H1 (cell line): ENCODE results near the gene HEBP2. TPM values are rescaled to one million over a fixed set of nuclear protein-coding genes. Genes with fewer than 3 reads are reported as not detected.

ENCODE experiments used
- CTCF ChIA-PET: fragments of 300-600 bp; sonication (Branson Sonifier 250); formaldehyde crosslinking; loops from one replicate; lab custom pipeline; 2021; ENCODE audit not compliant: partially characterized antibody; lab: Charles Lee
- POLR2A ChIA-PET: fragments of 300-600 bp; sonication (Branson Sonifier 250); formaldehyde crosslinking; loops from one replicate; lab custom pipeline; 2021; ENCODE audit warnings: inconsistent platforms; ENCODE audit not compliant: partially characterized antibody; lab: Charles Lee
- DNase-seq, 2 experiments: peaks; one replicate each; pipeline versions ENCODE4 v3.0.0 to v3.0.0-alpha.2; 2010 to 2022; ENCODE audit warnings: low spot score in 2 of 2, low read depth in 1 of 2, mixed read lengths in 1 of 2
- FAIRE-seq: peaks from 2 replicates; lab custom pipeline; 2011; peaks lifted over from hg19 to GRCh38; lab: Jason Lieb, UNC
- H2AFZ ChIP-seq: 2 replicates; pipeline ENCODE4 v1.8.1; 2012; ENCODE audit warnings: low read length, inconsistent platforms
- H2AK5ac ChIP-seq: 2 replicates; pipeline ENCODE4 v1.6.1; 2013; ENCODE audit warnings: low read depth, low read length
- H2BK120ac ChIP-seq: replicated peaks from 2 replicates; pipeline ENCODE3; 2013; ENCODE audit warnings: low read depth, low read length, inconsistent platforms
- H2BK12ac ChIP-seq: 2 replicates; pipeline ENCODE4 v1.6.1; 2013; ENCODE audit warnings: low read depth, low read length
- H2BK15ac ChIP-seq: 2 replicates; pipeline ENCODE4 v1.6.1; 2013; ENCODE audit warnings: low read length
- H2BK20ac ChIP-seq: 2 replicates; pipeline ENCODE4 v1.6.1; 2013; ENCODE audit warnings: low read length
- H2BK5ac ChIP-seq: 2 replicates; pipeline ENCODE4 v1.6.1; 2013; ENCODE audit warnings: low read depth, low read length
- H3K14ac ChIP-seq: 2 replicates; pipeline ENCODE4 v1.6.1; 2013; ENCODE audit warnings: inconsistent platforms; ENCODE audit not compliant: insufficient read length
- H3K18ac ChIP-seq: 2 replicates; pipeline ENCODE4 v1.6.1; 2013; ENCODE audit warnings: low read length; ENCODE audit errors: extremely low read depth
- H3K23ac ChIP-seq: 2 replicates; pipeline ENCODE4 v1.6.1; 2013; ENCODE audit warnings: inconsistent platforms; ENCODE audit not compliant: insufficient read length
- H3K23me2 ChIP-seq: 2 replicates; pipeline ENCODE4 v1.6.1; 2013; ENCODE audit warnings: low read depth, low read length
- H3K27ac ChIP-seq: 2 replicates; pipeline ENCODE4 v1.6.1; 2011; ENCODE audit warnings: low read depth, low read length, inconsistent platforms
- H3K27me3 ChIP-seq, 4 experiments: replicated peaks in 1 of 4; 1 replicate in 1 of 4; 2 replicates in 3 of 4; pipeline versions ENCODE4 v1.6.1 to v1.8.1; 2011 to 2013; ENCODE audit warnings: low read length in 3 of 4, mild to moderate bottlenecking in 3 of 4, inconsistent platforms in 2 of 4, mixed read lengths in 2 of 4, moderate library complexity in 1 of 4; ENCODE audit not compliant: control insufficient read depth in 3 of 4, insufficient read depth in 3 of 4; ENCODE audit errors: extremely low read depth in 1 of 4
- H3K36me3 ChIP-seq, 4 experiments: 2 replicates each; pipeline versions ENCODE4 v1.6.1 to v1.8.1; 2011 to 2013; ENCODE audit warnings: mild to moderate bottlenecking in 4 of 4, low read length in 3 of 4, moderate library complexity in 2 of 4, control low read depth in 1 of 4, inconsistent platforms in 1 of 4; ENCODE audit not compliant: insufficient read depth in 4 of 4, control insufficient read depth in 2 of 4
- H3K4ac ChIP-seq: replicated peaks from 2 replicates; pipeline ENCODE3; 2013; ENCODE audit warnings: low read length, low read depth, mixed read lengths, inconsistent platforms; ENCODE audit not compliant: insufficient read length
- H3K4me1 ChIP-seq, 4 experiments: replicated peaks in 1 of 4; 1 replicate in 1 of 4; 2 replicates in 3 of 4; pipeline versions ENCODE4 v1.6.1 to v1.8.1; 2011 to 2013; ENCODE audit warnings: low read length in 3 of 4, inconsistent platforms in 2 of 4, mixed read lengths in 1 of 4; ENCODE audit not compliant: insufficient read depth in 4 of 4, control insufficient read depth in 3 of 4
- H3K4me2 ChIP-seq, 2 experiments: 2 replicates each; pipeline versions ENCODE4 v1.6.1 to v1.8.1; 2011 to 2013; ENCODE audit warnings: low read depth in 2 of 2, low read length in 2 of 2, control low read depth in 1 of 2, inconsistent platforms in 1 of 2, mild to moderate bottlenecking in 1 of 2; ENCODE audit not compliant: insufficient read depth in 1 of 2
- H3K4me3 ChIP-seq, 4 experiments: fragments of 200-600, 300-600 bp in 1 of 4; sonication (generic), shearing (Covaris generic), sonication (Bioruptor Twin) in 1 of 4; 2 replicates each; pipeline versions ENCODE4 v1.5.1 to v1.8.1; 2011 to 2016; ENCODE audit warnings: low read length in 4 of 4, low read depth in 3 of 4, control low read depth in 2 of 4, inconsistent platforms in 2 of 4, mild to moderate bottlenecking in 2 of 4, mixed read lengths in 1 of 4, moderate library complexity in 1 of 4; ENCODE audit not compliant: insufficient read depth in 2 of 4; ENCODE audit errors: extremely low read depth in 1 of 4
- H3K56ac ChIP-seq: replicated peaks from 2 replicates; pipeline ENCODE3; 2013; ENCODE audit warnings: low read depth, mild to moderate bottlenecking, mixed read lengths, low read length, inconsistent platforms; ENCODE audit not compliant: insufficient read length
- H3K79me1 ChIP-seq: 2 replicates; pipeline ENCODE4 v1.6.1; 2013; ENCODE audit warnings: low read depth, low read length, control low read depth
- H3K79me2 ChIP-seq, 2 experiments: 2 replicates each; pipeline versions ENCODE4 v1.6.1 to v1.8.1; 2012 to 2013; ENCODE audit warnings: low read length in 2 of 2, mild to moderate bottlenecking in 2 of 2, inconsistent platforms in 1 of 2; ENCODE audit not compliant: insufficient read depth in 2 of 2, control insufficient read depth in 1 of 2
- H3K9ac ChIP-seq, 4 experiments: replicated peaks in 1 of 4; 1 replicate in 1 of 4; 2 replicates in 3 of 4; pipeline versions ENCODE4 v1.6.1 to v1.8.1; 2011 to 2013; ENCODE audit warnings: low read depth in 3 of 4, low read length in 3 of 4, control low read depth in 2 of 4, mild to moderate bottlenecking in 2 of 4, moderate library complexity in 2 of 4, inconsistent platforms in 1 of 4; ENCODE audit errors: extremely low read depth in 1 of 4
- H3K9me3 ChIP-seq, 2 experiments: 2 replicates each; pipeline versions ENCODE4 v1.6.1 to v1.8.1; 2012 to 2013; ENCODE audit warnings: mild to moderate bottlenecking in 2 of 2, moderate library complexity in 2 of 2, control low read depth in 1 of 2, inconsistent platforms in 1 of 2, low read depth in 1 of 2, low read length in 1 of 2, mixed read lengths in 1 of 2; ENCODE audit not compliant: insufficient read depth in 2 of 2
- H4K20me1 ChIP-seq, 2 experiments: replicated peaks in 1 of 2; 2 replicates each; pipeline versions ENCODE3 to v1.8.1; 2011 to 2013; ENCODE audit warnings: inconsistent platforms in 2 of 2, low read length in 2 of 2, mild to moderate bottlenecking in 1 of 2; ENCODE audit not compliant: insufficient read depth in 2 of 2, control insufficient read depth in 1 of 2
- H4K5ac ChIP-seq: 2 replicates; pipeline ENCODE4 v1.6.1; 2013; ENCODE audit warnings: low read length, low read depth, mixed read lengths, inconsistent platforms; ENCODE audit not compliant: insufficient read length
- H4K8ac ChIP-seq: 2 replicates; pipeline ENCODE4 v1.8.0; 2013; ENCODE audit warnings: mild to moderate bottlenecking, moderate library complexity, low read length, inconsistent platforms; ENCODE audit not compliant: insufficient read depth; ENCODE audit errors: extremely low read depth
- H4K91ac ChIP-seq: replicated peaks from 2 replicates; pipeline ENCODE3; 2013; ENCODE audit warnings: low read length, mixed read lengths, inconsistent platforms; ENCODE audit not compliant: insufficient read length
- CBX8 ChIP-seq: fragments of 300-800, 300-1000 bp; sonication (generic); IDR thresholded peaks from 2 replicates; pipeline ENCODE4 v1.7.1; 2016; ENCODE audit warnings: low read depth, low read length, borderline replicate concordance
- EGR1 ChIP-seq: IDR thresholded peaks from 2 replicates; pipeline ENCODE4 v1.6.1; 2011; ENCODE audit warnings: low read depth, low read length, borderline replicate concordance
- EP300 ChIP-seq, 2 experiments: IDR thresholded peaks; 1 replicate in 1 of 2; 2 replicates in 1 of 2; pipeline ENCODE4 v1.6.1; 2011 to 2012; ENCODE audit warnings: low read depth in 2 of 2, low read length in 2 of 2, mild to moderate bottlenecking in 2 of 2, borderline replicate concordance in 1 of 2, inconsistent platforms in 1 of 2, moderate library complexity in 1 of 2
- GTF2F1 ChIP-seq: IDR thresholded peaks from 2 replicates; pipeline ENCODE4 v1.6.1; 2012; ENCODE audit warnings: low read depth, low read length, improper control_type of control experiment, borderline replicate concordance
- POU5F1 ChIP-seq: IDR thresholded peaks from 2 replicates; pipeline ENCODE4 v1.6.1; 2011; ENCODE audit warnings: low read depth, mild to moderate bottlenecking, low read length, moderate library complexity
- SP1 ChIP-seq: IDR thresholded peaks from 2 replicates; pipeline ENCODE4 v1.6.1; 2011; ENCODE audit warnings: low read depth, low read length
- SRF ChIP-seq: IDR thresholded peaks from 2 replicates; pipeline ENCODE4 v1.6.1; 2011; ENCODE audit warnings: mild to moderate bottlenecking, low read depth, low read length, moderate library complexity
- TEAD4 ChIP-seq: IDR thresholded peaks from 2 replicates; pipeline ENCODE4 v1.6.1; 2012; ENCODE audit warnings: low read depth, low read length, inconsistent platforms, mixed read lengths
- polyA plus RNA-seq, 7 experiments: library from polyadenylated mRNA; depleted of rRNA in 3 of 7; stranded (reverse) in 5 of 7; unstranded in 2 of 7; fragments of >200 nt in 5 of 7; fragments of 200-250 nt in 2 of 7; gene quantifications; 1 replicate in 5 of 7; 2 replicates in 1 of 7; 4 replicates in 1 of 7; pipeline versions ENCODE4 v1.2.1 to v1.2.3, GENCODE V29; 2011 to 2013; ENCODE audit warnings: missing spikeins in 2 of 7, mixed read lengths in 2 of 7
- total RNA-seq: library from RNA; stranded (reverse); fragmentation: NEBNext Ultra II Directional; extraction: Animal tissue kit (Norgen Biotek cat#: 25700); gene quantifications from 2 replicates; pipeline ENCODE4 v1.2.1, GENCODE V29; 2021
- TF ChIP-seq, protein P1 (sequence below): IDR thresholded peaks from 2 replicates; pipeline ENCODE4 v1.6.1; 2011; ENCODE audit warnings: low read depth, mild to moderate bottlenecking, low read length; ENCODE audit not compliant: insufficient read depth
- TF ChIP-seq, protein P2 (sequence below): IDR thresholded peaks from 2 replicates; pipeline ENCODE4 v1.6.1; 2012; ENCODE audit warnings: inconsistent platforms

The HEBP2 gene
- total and polyA plus RNA-seq, 2 of the 8 experiments (the other 6 are each of a cell fraction or from before 2014, with no cell fraction given) = 6.5 to 37.9 TPM

DNA sequence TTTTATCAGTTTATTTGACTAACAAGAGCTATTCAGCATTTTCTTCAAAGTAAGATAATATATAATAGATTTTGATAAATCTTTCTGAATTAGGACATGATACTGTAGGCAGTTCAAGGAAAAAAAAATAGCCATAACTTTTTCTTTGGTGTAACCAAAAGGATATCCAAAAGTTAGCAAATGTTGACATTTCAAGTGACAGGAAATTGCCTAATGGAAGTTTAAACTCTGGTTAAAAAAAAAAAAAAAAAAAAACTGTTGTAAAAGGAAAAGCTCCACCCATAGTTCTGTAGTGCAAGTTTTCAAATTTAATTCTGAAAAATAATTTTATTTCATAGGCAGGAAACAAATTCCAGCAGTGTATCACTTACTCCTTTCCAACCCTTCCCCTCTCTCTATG, 18.8 kb downstream of the HEBP2 start:
- Histone ChIP-seq H3K4me2 (no peak overlapping the region), H3K14ac (no peak overlapping the region)
- TF ChIP-seq POU5F1 = no peak
- TF ChIP-seq CBX8 = no peak
- TF ChIP-seq TEAD4 = no peak
- TF ChIP-seq, protein P1, sequence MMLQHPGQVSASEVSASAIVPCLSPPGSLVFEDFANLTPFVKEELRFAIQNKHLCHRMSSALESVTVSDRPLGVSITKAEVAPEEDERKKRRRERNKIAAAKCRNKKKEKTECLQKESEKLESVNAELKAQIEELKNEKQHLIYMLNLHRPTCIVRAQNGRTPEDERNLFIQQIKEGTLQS = no peak
- TF ChIP-seq, protein P2, sequence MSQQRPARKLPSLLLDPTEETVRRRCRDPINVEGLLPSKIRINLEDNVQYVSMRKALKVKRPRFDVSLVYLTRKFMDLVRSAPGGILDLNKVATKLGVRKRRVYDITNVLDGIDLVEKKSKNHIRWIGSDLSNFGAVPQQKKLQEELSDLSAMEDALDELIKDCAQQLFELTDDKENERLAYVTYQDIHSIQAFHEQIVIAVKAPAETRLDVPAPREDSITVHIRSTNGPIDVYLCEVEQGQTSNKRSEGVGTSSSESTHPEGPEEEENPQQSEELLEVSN = no peak
- no peak for TF ChIP-seq SRF
- no peak for TF ChIP-seq EGR1
- no peak for TF ChIP-seq GTF2F1
- TF ChIP-seq SP1 = no peak
- no peak for TF ChIP-seq EP300 (IDR thresholded peaks at IDR 0.05; ENCODE audit: borderline replicate concordance in 1 of 2, low read depth in 2 of 2, low read length in 2 of 2)
- TF ChIP-seq, all 59 proteins: peak for 0
- no peaks in the 10 kb centered on the region for H3K79me2 ChIP-seq
- DNase-seq (no peak), FAIRE-seq (no peak)
- H4K8ac ChIP-seq = no peak overlapping the region
- no peak overlapping the region for H2BK15ac ChIP-seq
- POLR2A ChIA-PET = no interaction called here
- CTCF ChIA-PET = interaction anchor here (0.7 to 2.2 kb wide), 3 partner anchors 14 to 417 kb away, joined by 3 to 7 read pairs (median 3); no protein-coding TSS in a partner anchor
- H3K56ac ChIP-seq = no peak overlapping the region
- no peak overlapping the region for H4K91ac ChIP-seq
- H3K9ac ChIP-seq = no peak overlapping the region
- no peak overlapping the region for H3K4me3 ChIP-seq
- H3K36me3 ChIP-seq = peaks cover 0 to 15% (median 7%) of the 10 kb centered on the region in 4 experiments; a peak in 4 of 8 replicates
- H4K5ac ChIP-seq = no peak overlapping the region
- H3K23me2 ChIP-seq = no peaks in the 10 kb centered on the region
- no peak overlapping the region for H2BK20ac ChIP-seq
- no peaks in the 10 kb centered on the region for H3K27me3 ChIP-seq
- no peaks in the 10 kb centered on the region for H4K20me1 ChIP-seq
- H2BK120ac ChIP-seq = no peak overlapping the region
- no peak overlapping the region for H3K27ac ChIP-seq
- H3K9me3 ChIP-seq = no peaks in the 10 kb centered on the region
- H3K23ac ChIP-seq = no peak overlapping the region
- no peak overlapping the region for H2BK5ac ChIP-seq
- H2AFZ ChIP-seq = no peak overlapping the region
- no peaks in the 10 kb centered on the region; the same call in 1 of the 2 replicates for H3K79me1 ChIP-seq
- no peak overlapping the region for H3K18ac ChIP-seq
- H2BK12ac ChIP-seq = no peak overlapping the region
- no peak overlapping the region for H2AK5ac ChIP-seq
- no peak overlapping the region for H3K4ac ChIP-seq
- H3K4me1 ChIP-seq = no peaks in the 10 kb centered on the region
